ENCODE results near the gene SDC4. TPM values are rescaled to one million over a fixed set of nuclear protein-coding genes. Genes with fewer than 3 reads are reported as not detected.

The SDC4 gene
- total and polyA plus RNA-seq, 2 experiments from 2014 or later, result 410 to 454 TPM

DNA sequence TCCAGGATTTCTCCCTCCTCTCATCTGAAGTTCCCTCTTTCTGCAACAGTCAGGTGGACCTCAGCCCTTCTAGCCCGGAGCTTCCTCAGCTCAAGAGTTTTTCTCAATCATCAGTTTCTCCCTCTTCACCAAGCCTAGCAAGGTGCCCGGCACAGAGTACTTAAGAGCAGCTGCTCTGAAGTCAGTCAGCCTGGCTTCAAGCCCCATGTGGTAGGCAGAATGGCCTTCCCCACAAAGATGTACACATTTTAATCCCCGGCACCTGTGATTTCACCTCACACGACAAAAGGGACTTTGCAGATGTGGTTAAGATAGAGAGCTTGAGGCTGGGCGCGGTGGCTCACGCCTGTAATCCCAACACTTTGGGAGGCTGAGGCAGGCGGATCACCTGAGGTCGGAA is 56.7 kb downstream of the SDC4 start:
- no peak for DNase-seq
- no peaks in the 10 kb centered on the region for H3K4me1 ChIP-seq (ENCODE audit: insufficient read depth)
- no peak overlapping the region for H3K9ac ChIP-seq
- no peaks in the 10 kb centered on the region for H3F3A ChIP-seq (ENCODE audit: insufficient read depth)
- in situ Hi-C loops (cut with MboI), result loop anchor here (25.0 kb wide), 1 partner anchor 254 kb away; no protein-coding TSS in a partner anchor
- H3K27me3 ChIP-seq (replicated peaks; ENCODE audit: insufficient read depth), result peaks cover 7% of the 10 kb centered on the region; the same call in 1 of the 2 replicates
- no peaks in the 10 kb centered on the region for H3K9me3 ChIP-seq (ENCODE audit: low read depth)
- no peaks in the 10 kb centered on the region for H3K79me2 ChIP-seq (ENCODE audit: insufficient read depth)
- H3K27ac ChIP-seq, result no peak overlapping the region
- H3K36me3 ChIP-seq (ENCODE audit: low read depth), result no peaks in the 10 kb centered on the region
- no peak overlapping the region for H2AFZ ChIP-seq
- 79 to 84% methylated on average over 9 of the region's 9 CpGs for WGBS, 2 experiments (ENCODE audit: low coverage in 1 of 2, low lambda C conversion rate in 2 of 2, missing lambda C conversion rate in 2 of 2)
- H3K9me2 ChIP-seq (ENCODE audit: insufficient read depth), result no peaks in the 10 kb centered on the region
- no peaks in the 10 kb centered on the region for H4K20me1 ChIP-seq (ENCODE audit: insufficient read depth)
- H3K4me3 ChIP-seq, result no peak overlapping the region
- no peak overlapping the region for H3K4me2 ChIP-seq (ENCODE audit: unreplicated experiment)
- TF ChIP-seq EZH2 (IDR thresholded peaks at IDR 0.05; ENCODE audit: insufficient read depth, poor library complexity, severe bottlenecking) (no peak), EZH2phosphoT487 (IDR thresholded peaks at IDR 0.05; ENCODE audit: insufficient read depth, low read depth) (no peak)

DNA sequence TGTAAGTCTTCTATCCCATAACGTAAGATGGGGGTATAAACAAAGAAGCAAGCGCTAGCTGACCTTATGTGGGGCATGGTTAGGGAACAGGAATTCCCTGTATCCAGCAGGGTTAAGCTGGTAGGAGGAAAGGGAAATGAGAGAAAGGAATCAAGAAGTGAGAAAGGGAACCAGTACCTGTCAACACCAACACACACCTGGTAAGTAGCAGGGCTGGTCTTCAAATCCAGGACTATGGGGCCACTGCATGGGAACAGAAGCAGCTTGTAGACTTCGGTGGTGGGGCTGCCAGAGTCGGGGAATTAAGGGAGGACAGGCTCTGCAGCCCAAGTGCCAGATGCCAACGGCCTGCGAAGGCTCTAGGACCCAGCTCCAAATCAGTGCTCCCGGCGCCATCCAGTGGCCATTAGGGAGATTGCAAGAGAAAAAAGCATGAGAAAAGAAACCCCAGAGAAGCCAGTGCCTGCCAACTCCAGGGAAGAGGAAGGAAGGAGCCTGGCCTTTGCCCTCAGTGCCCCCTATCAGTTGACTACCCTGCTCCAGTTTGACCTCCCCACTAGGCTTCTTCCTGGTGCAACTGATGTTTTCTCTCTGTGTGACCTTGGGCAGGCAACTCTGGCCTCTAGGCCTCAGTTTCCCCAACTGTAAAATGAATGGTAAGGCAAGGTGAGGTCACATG is 57.4 kb downstream of the SDC4 start:
- Histone ChIP-seq H3K4me1 (ENCODE audit: insufficient read depth) (no peaks in the 10 kb centered on the region), H3K9ac (no peak overlapping the region), H3K36me3 (ENCODE audit: low read depth) (no peaks in the 10 kb centered on the region), H3K27me3 (replicated peaks; ENCODE audit: insufficient read depth) (peaks cover 12% of the 10 kb centered on the region; the same call in 1 of the 2 replicates), H3K79me2 (ENCODE audit: insufficient read depth) (no peaks in the 10 kb centered on the region), H3K4me3 (no peak overlapping the region), H2AFZ (no peak overlapping the region), H3F3A (ENCODE audit: insufficient read depth) (no peaks in the 10 kb centered on the region), H3K4me2 (ENCODE audit: unreplicated experiment) (no peak overlapping the region), H4K20me1 (ENCODE audit: insufficient read depth) (no peaks in the 10 kb centered on the region), H3K9me2 (ENCODE audit: insufficient read depth) (no peaks in the 10 kb centered on the region), H3K27ac (no peak overlapping the region), H3K9me3 (ENCODE audit: low read depth) (no peaks in the 10 kb centered on the region)
- WGBS, 2 experiments (ENCODE audit: low coverage in 1 of 2, low lambda C conversion rate in 2 of 2, missing lambda C conversion rate in 2 of 2), result 23 to 27% methylated on average over 8 of the region's 8 CpGs
- in situ Hi-C loops (cut with MboI), result loop anchor here (25.0 kb wide), 1 partner anchor 254 kb away; no protein-coding TSS in a partner anchor
- DNase-seq, result peak; percentile 83
- TF ChIP-seq EZH2 (IDR thresholded peaks at IDR 0.05; ENCODE audit: insufficient read depth, poor library complexity, severe bottlenecking) (no peak), EZH2phosphoT487 (IDR thresholded peaks at IDR 0.05; ENCODE audit: insufficient read depth, low read depth) (no peak)

DNA sequence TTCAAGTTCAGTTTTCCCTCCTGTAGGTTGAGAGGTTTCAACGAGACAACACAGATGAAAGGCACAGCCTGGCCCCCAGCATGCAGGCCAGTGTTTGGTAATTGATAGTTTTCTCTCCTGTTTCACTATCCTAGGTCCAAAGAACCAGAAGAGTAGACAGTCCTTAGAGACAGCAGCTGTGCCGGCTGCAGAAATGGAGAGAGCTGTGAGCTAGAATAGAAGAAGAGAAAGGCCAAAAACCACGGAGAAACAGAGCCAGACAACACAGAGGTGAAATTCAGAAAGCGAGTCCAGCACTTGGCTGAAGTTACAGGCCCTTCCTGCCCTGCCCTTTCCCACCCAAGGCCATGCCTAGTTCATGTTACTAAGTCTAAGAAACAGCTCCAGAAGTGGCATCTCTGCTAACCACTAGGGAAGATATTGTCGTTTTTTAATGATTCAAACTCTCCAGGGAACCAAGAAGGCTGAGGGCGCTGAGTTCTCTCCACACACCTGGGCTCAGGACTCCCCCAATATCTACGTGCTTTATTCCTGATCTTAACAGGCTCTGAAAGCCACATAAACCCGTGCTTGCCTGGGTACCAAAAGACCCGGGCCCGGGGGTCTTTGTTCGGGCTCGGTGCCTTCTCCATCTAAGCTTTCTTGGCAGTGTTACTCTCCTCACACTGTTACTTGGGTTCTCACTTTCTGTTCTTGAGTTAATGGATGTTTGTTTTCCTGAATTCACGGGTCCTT is 58.1 kb downstream of the SDC4 start:
- H3K27me3 ChIP-seq (replicated peaks; ENCODE audit: insufficient read depth), result peaks cover 18% of the 10 kb centered on the region; the same call in 1 of the 2 replicates
- H3K4me3 ChIP-seq, result no peak overlapping the region
- H3K36me3 ChIP-seq (ENCODE audit: low read depth), result no peaks in the 10 kb centered on the region
- no peak overlapping the region for H3K4me2 ChIP-seq (ENCODE audit: unreplicated experiment)
- no peak overlapping the region for H2AFZ ChIP-seq
- TF ChIP-seq EZH2 (IDR thresholded peaks at IDR 0.05; ENCODE audit: insufficient read depth, poor library complexity, severe bottlenecking), result no peak
- no peak for TF ChIP-seq EZH2phosphoT487 (IDR thresholded peaks at IDR 0.05; ENCODE audit: insufficient read depth, low read depth)
- no peaks in the 10 kb centered on the region for H3K9me2 ChIP-seq (ENCODE audit: insufficient read depth)
- no peak overlapping the region for H3K27ac ChIP-seq
- H3K4me1 ChIP-seq (ENCODE audit: insufficient read depth), result no peaks in the 10 kb centered on the region
- in situ Hi-C loops (cut with MboI), result loop anchor here (25.0 kb wide), 1 partner anchor 253 kb away; no protein-coding TSS in a partner anchor
- no peaks in the 10 kb centered on the region for H4K20me1 ChIP-seq (ENCODE audit: insufficient read depth)
- H3K9me3 ChIP-seq (ENCODE audit: low read depth), result no peaks in the 10 kb centered on the region
- 66 to 67% methylated on average over 13 of the region's 13 CpGs for WGBS, 2 experiments (ENCODE audit: low coverage in 1 of 2, low lambda C conversion rate in 2 of 2, missing lambda C conversion rate in 2 of 2)
- DNase-seq, result no peak
- no peak overlapping the region for H3K9ac ChIP-seq
- H3K79me2 ChIP-seq (ENCODE audit: insufficient read depth), result no peaks in the 10 kb centered on the region
- no peaks in the 10 kb centered on the region for H3F3A ChIP-seq (ENCODE audit: insufficient read depth)

DNA sequence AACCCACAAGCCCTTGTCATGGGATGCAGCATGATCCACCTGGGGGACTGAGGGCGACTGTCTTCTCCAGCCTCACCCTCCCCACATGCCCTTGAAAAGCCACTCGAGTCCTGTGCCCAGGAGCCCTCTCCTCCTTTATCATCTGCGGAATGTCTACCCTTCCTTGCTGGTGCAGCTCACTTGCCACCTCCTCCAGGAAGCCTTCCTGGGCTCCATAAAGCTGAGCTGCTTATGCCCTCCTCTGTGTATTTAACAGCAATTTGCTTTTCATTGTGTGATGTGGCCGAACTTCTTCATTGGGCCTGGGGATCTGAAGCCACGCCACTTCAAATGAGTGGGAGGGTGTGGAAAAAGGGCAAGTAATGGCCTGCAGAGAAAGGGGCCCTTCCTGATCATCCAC is 59.4 kb downstream of the SDC4 start:
- Histone ChIP-seq H3K4me3 (no peak overlapping the region), H3K9me3 (ENCODE audit: low read depth) (no peaks in the 10 kb centered on the region), H3K27ac (no peak overlapping the region), H3K4me2 (ENCODE audit: unreplicated experiment) (no peak overlapping the region), H3K36me3 (ENCODE audit: low read depth) (no peaks in the 10 kb centered on the region), H3K9me2 (ENCODE audit: insufficient read depth) (no peaks in the 10 kb centered on the region), H2AFZ (no peak overlapping the region), H3F3A (ENCODE audit: insufficient read depth) (no peaks in the 10 kb centered on the region), H3K27me3 (replicated peaks; ENCODE audit: insufficient read depth) (peaks cover 18% of the 10 kb centered on the region; the same call in 1 of the 2 replicates), H3K79me2 (ENCODE audit: insufficient read depth) (no peaks in the 10 kb centered on the region), H4K20me1 (ENCODE audit: insufficient read depth) (no peaks in the 10 kb centered on the region), H3K4me1 (ENCODE audit: insufficient read depth) (peaks cover 2% of the 10 kb centered on the region; the same call in 1 of the 2 replicates), H3K9ac (no peak overlapping the region)
- TF ChIP-seq EZH2phosphoT487 (IDR thresholded peaks at IDR 0.05; ENCODE audit: insufficient read depth, low read depth), result no peak
- TF ChIP-seq EZH2 (IDR thresholded peaks at IDR 0.05; ENCODE audit: insufficient read depth, poor library complexity, severe bottlenecking), result no peak
- WGBS, 2 experiments (ENCODE audit: low coverage in 1 of 2, low lambda C conversion rate in 2 of 2, missing lambda C conversion rate in 2 of 2), result 83 to 85% methylated on average over 5 of the region's 5 CpGs
- in situ Hi-C loops (cut with MboI), result loop anchor here (25.0 kb wide), 1 partner anchor 252 kb away; no protein-coding TSS in a partner anchor
- DNase-seq, result no peak
